ENCODE data around the gene VARS1.

The VARS1 gene

DNA sequence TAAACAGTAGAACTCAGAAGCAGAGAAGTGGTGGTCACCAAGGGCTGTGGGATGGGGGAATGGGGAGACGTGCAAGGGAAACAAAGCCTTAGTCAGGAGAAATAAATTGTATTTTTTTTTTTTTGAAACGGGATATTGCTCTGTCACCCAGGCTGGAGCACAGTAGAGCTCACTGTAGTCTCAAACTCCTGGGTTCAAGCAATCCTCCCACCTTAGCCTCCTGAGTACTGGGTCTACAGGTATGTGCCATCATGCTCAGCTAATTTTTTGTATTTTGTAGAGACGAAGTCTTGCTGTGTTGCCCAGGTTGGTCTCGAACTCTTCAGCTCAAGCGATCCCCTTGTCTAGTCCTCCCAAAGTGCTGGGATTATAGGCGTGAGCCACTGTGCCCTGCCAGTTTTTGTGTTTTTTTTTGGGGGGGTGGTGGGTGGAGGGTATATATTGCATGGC is 35.4 kb upstream of the VARS1 start:
- peak overlapping the region; percentile 84 for H3K4me3 ChIP-seq (ENCODE audit: low read length)
- no peaks in the 10 kb centered on the region for H3K27me3 ChIP-seq (ENCODE audit: low read depth, low read length)
- TF ChIP-seq, protein P1, sequence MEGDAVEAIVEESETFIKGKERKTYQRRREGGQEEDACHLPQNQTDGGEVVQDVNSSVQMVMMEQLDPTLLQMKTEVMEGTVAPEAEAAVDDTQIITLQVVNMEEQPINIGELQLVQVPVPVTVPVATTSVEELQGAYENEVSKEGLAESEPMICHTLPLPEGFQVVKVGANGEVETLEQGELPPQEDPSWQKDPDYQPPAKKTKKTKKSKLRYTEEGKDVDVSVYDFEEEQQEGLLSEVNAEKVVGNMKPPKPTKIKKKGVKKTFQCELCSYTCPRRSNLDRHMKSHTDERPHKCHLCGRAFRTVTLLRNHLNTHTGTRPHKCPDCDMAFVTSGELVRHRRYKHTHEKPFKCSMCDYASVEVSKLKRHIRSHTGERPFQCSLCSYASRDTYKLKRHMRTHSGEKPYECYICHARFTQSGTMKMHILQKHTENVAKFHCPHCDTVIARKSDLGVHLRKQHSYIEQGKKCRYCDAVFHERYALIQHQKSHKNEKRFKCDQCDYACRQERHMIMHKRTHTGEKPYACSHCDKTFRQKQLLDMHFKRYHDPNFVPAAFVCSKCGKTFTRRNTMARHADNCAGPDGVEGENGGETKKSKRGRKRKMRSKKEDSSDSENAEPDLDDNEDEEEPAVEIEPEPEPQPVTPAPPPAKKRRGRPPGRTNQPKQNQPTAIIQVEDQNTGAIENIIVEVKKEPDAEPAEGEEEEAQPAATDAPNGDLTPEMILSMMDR (IDR thresholded peaks at IDR 0.05; ENCODE audit: low read depth, low read length) = no peak
- TF ChIP-seq EZH2phosphoT487 (IDR thresholded peaks at IDR 0.05; ENCODE audit: low read depth) = no peak
- H3K4me1 ChIP-seq (ENCODE audit: low read length) = peaks cover 19% of the 10 kb centered on the region
- no peaks in the 10 kb centered on the region for H3K9me3 ChIP-seq (ENCODE audit: insufficient read depth, low read length)
- peak overlapping the region; percentile 84 for H3K9ac ChIP-seq (ENCODE audit: low read length)
- peaks cover 5% of the 10 kb centered on the region for H3K36me3 ChIP-seq (replicated peaks; ENCODE audit: low read depth, low read length)
- peak overlapping the region; percentile 97; the same call in 1 of the 2 replicates for H2AFZ ChIP-seq (ENCODE audit: low read depth, low read length)
- peaks cover 18% of the 10 kb centered on the region for H3K79me2 ChIP-seq (ENCODE audit: low read length)
- H4K20me1 ChIP-seq (ENCODE audit: insufficient read depth, low read length) = no peaks in the 10 kb centered on the region
- 0 out of 2 replicates have a peak overlapping the region, but pooled peaks have one; percentile 64 for H3K27ac ChIP-seq (ENCODE audit: low read length)
- H3K4me2 ChIP-seq (ENCODE audit: low read length) = peak overlapping the region; percentile 94

DNA sequence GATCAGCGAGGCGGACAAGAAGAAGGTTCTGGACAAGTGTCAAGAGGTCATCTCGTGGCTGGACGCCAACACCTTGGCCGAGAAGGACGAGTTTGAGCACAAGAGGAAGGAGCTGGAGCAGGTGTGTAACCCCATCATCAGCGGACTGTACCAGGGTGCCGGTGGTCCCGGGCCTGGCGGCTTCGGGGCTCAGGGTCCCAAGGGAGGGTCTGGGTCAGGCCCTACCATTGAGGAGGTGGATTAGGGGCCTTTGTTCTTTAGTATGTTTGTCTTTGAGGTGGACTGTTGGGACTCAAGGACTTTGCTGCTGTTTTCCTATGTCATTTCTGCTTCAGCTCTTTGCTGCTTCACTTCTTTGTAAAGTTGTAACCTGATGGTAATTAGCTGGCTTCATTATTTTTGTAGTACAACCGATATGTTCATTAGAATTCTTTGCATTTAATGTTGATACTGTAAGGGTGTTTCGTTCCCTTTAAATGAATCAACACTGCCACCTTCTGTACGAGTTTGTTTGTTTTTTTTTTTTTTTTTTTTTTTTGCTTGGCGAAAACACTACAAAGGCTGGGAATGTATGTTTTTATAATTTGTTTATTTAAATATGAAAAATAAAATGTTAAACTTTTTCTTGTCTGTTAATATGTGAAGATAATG is 34.2 kb upstream of the VARS1 start:
- Histone ChIP-seq H3K27me3 (ENCODE audit: low read depth, low read length) (no peaks in the 10 kb centered on the region), H4K20me1 (ENCODE audit: insufficient read depth, low read length) (no peaks in the 10 kb centered on the region), H2AFZ (ENCODE audit: low read depth, low read length) (no peak overlapping the region), H3K4me1 (ENCODE audit: low read length) (peaks cover 19% of the 10 kb centered on the region), H3K27ac (ENCODE audit: low read length) (peak overlapping the region; percentile 64), H3K9ac (ENCODE audit: low read length) (peak overlapping the region; percentile 84), H3K4me3 (ENCODE audit: low read length) (peak overlapping the region; percentile 84), H3K9me3 (ENCODE audit: insufficient read depth, low read length) (no peaks in the 10 kb centered on the region), H3K36me3 (replicated peaks; ENCODE audit: low read depth, low read length) (no peaks in the 10 kb centered on the region), H3K79me2 (ENCODE audit: low read length) (peaks cover 7% of the 10 kb centered on the region), H3K4me2 (ENCODE audit: low read length) (peak overlapping the region; percentile 94)
- TF ChIP-seq EZH2phosphoT487 (IDR thresholded peaks at IDR 0.05; ENCODE audit: low read depth) = no peak
- TF ChIP-seq, protein P1 (IDR thresholded peaks at IDR 0.05; ENCODE audit: low read depth, low read length) = peak; percentile 35

GRCh38 chr6:31827286-31828079 is 31.9 kb upstream of the VARS1 start, which contains the start of gene HSPA1B:
Gene HSPA1B (plus strand): TSS chr6:31827738. CDS start chr6:31827951, 213 bp downstream.
- H3K36me3 ChIP-seq (replicated peaks; ENCODE audit: low read depth, low read length) = no peaks in the 10 kb centered on the region
- peak within 1 kb of the TSS; percentile 30 for H3K27ac ChIP-seq (ENCODE audit: low read length)
- H3K9me3 ChIP-seq (ENCODE audit: insufficient read depth, low read length) = no peaks in the 10 kb centered on the region
- H2AFZ ChIP-seq (ENCODE audit: low read depth, low read length) = peak within 1 kb of the TSS; percentile 68
- peak within 1 kb of the TSS; percentile 78 for H3K4me3 ChIP-seq (ENCODE audit: low read length)
- H3K4me2 ChIP-seq (ENCODE audit: low read length) = peak within 1 kb of the TSS; percentile 81
- peaks cover 21% of the 10 kb centered on the region for H3K4me1 ChIP-seq (ENCODE audit: low read length)
- H3K27me3 ChIP-seq (ENCODE audit: low read depth, low read length) = no peaks in the 10 kb centered on the region
- TF ChIP-seq, protein P1 (IDR thresholded peaks at IDR 0.05; ENCODE audit: low read depth, low read length) = no peak
- no peak for TF ChIP-seq EZH2phosphoT487 (IDR thresholded peaks at IDR 0.05; ENCODE audit: low read depth)
- H3K9ac ChIP-seq (ENCODE audit: low read length) = peak within 1 kb of the TSS; percentile 72
- H3K79me2 ChIP-seq (ENCODE audit: low read length) = no peaks in the 10 kb centered on the region
- no peaks in the 10 kb centered on the region for H4K20me1 ChIP-seq (ENCODE audit: insufficient read depth, low read length)

DNA sequence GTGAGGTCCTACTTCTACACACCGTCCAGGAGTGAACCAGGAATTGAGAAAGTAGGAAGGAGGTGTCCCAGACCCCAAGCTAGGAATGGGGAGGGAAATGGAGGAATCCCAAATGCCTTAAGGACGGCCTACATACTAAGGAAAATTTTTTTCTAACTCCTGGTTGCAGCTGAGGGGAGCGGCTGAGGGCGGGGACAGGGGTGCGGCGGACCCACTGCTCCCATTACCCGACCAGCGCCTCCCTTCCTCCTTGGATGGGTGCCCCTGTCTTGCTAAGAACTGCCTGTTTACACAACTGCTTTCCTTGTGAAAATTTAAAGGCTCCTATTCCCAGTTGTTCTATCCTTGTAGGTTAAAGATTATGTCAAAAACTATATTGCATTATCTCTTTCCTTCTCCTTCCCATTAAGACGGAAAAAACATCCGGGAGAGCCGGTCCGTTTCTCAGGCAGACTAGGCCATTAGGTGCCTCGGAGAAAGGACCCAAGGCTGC is 31.3 kb upstream of the VARS1 start:
- Histone ChIP-seq H3K79me2 (ENCODE audit: low read length) (no peaks in the 10 kb centered on the region), H3K27me3 (ENCODE audit: low read depth, low read length) (no peaks in the 10 kb centered on the region), H4K20me1 (ENCODE audit: insufficient read depth, low read length) (no peaks in the 10 kb centered on the region), H3K27ac (ENCODE audit: low read length) (peak overlapping the region; percentile 30), H3K4me3 (ENCODE audit: low read length) (peak overlapping the region; percentile 78), H3K36me3 (replicated peaks; ENCODE audit: low read depth, low read length) (no peaks in the 10 kb centered on the region), H2AFZ (ENCODE audit: low read depth, low read length) (peak overlapping the region; percentile 68), H3K4me1 (ENCODE audit: low read length) (peaks cover 23% of the 10 kb centered on the region), H3K9ac (ENCODE audit: low read length) (peak overlapping the region; percentile 72), H3K4me2 (ENCODE audit: low read length) (peak overlapping the region; percentile 81), H3K9me3 (ENCODE audit: insufficient read depth, low read length) (no peaks in the 10 kb centered on the region)
- TF ChIP-seq, protein P1 (IDR thresholded peaks at IDR 0.05; ENCODE audit: low read depth, low read length) = no peak
- no peak for TF ChIP-seq EZH2phosphoT487 (IDR thresholded peaks at IDR 0.05; ENCODE audit: low read depth)
